Memory B cell (primary cell): ENCODE data around the gene BATF3.
A peak's percentile ranks its signal among the peaks of the same experiment; 100 is the strongest.
"Not testable (repeated sequence)": the region's sequence is repeated elsewhere in the genome, so short reads cannot be mapped to it uniquely, and the experiment has no call there.

ENCODE experiments used
- ATAC-seq: fragments of 150-1000 bp; cut with Tn5 transposase; 2 replicates; pipeline ENCODE4 v1.10.0; 2021; ENCODE audit warnings: low read depth, mild to moderate bottlenecking, moderate library complexity
- DNase-seq, 2 donors: peaks; one replicate each; pipeline ENCODE4 v3.0.0; 2022; ENCODE audit warnings: low spot score in 2 of 2
- H3K27ac Mint-ChIP-seq: one replicate; pipeline ENCODE4 v1.8.0; 2022; ENCODE audit warnings: mild to moderate bottlenecking, moderate library complexity, mixed read lengths
- H3K27me3 Mint-ChIP-seq: one replicate; pipeline ENCODE4 v1.8.0; 2022; ENCODE audit warnings: mixed read lengths
- H3K36me3 Mint-ChIP-seq: one replicate; pipeline ENCODE4 v1.8.0; 2022; ENCODE audit warnings: mild to moderate bottlenecking, mixed read lengths
- H3K4me1 Mint-ChIP-seq: one replicate; pipeline ENCODE4 v1.8.0; 2022; ENCODE audit warnings: mixed read lengths
- H3K4me3 Mint-ChIP-seq: one replicate; pipeline ENCODE4 v1.8.0; 2022; ENCODE audit warnings: mild to moderate bottlenecking, moderate library complexity, mixed read lengths
- H3K9me3 Mint-ChIP-seq: one replicate; pipeline ENCODE4 v1.8.0; 2022; ENCODE audit warnings: mixed read lengths

BATF3 gene

GRCh38 chr1:212668477-212668876, 31.2 kb downstream of the BATF3 start:
- peaks cover 25% of the 10 kb centered on the region for H3K4me1 Mint-ChIP-seq
- DNase-seq = no peak
- no peaks in the 10 kb centered on the region for H3K9me3 Mint-ChIP-seq
- H3K36me3 Mint-ChIP-seq = no peaks in the 10 kb centered on the region
- H3K27ac Mint-ChIP-seq = no peak overlapping the region
- ATAC-seq = no peak
- peaks cover 1% of the 10 kb centered on the region for H3K27me3 Mint-ChIP-seq
- no peak overlapping the region for H3K4me3 Mint-ChIP-seq

GRCh38 chr1:212667223-212668139, 32.2 kb downstream of the BATF3 start:
- Mint-ChIP-seq H3K4me3 (no peak overlapping the region), H3K9me3 (no peaks in the 10 kb centered on the region), H3K4me1 (peaks cover 25% of the 10 kb centered on the region), H3K27ac (no peak overlapping the region), H3K27me3 (peaks cover 1% of the 10 kb centered on the region), H3K36me3 (no peaks in the 10 kb centered on the region)
- DNase-seq = no peak
- peak; percentile 35 for ATAC-seq

DNA sequence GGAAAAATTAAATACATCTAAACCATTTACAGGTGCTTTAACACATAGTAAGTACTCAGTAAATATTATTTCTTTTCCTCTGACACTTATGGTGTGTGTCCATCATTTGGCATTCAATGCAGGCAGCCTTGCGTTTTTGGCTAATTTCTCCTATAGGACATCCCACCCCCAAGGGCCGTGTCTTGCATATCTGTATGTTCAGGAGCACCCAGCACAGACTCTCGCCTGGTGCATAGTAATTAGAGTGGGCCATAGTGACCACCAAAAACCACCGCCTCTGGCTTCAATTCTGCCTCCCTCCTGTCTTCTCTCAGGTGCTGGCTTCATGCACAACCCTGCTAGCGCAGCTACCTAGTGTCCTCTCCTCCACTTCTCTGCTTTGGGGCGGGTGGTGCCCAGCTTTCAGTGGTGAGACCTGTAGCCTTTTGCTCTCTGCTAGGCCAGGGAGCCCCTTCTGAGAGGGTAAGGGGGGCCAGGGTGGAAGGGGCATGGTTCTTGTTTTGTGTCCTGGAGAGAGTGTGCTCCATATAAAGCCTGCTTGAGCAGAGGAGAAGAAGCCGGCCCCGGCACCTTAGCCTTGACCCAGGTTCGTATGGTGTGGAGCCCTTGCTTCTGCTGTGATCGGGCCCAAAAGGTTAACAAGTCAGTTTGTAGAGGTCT, 33.4 kb downstream of the BATF3 start:
- H3K27ac Mint-ChIP-seq = no peak overlapping the region
- ATAC-seq (no peak), DNase-seq (no peak)
- H3K27me3 Mint-ChIP-seq = peaks cover 1% of the 10 kb centered on the region
- no peaks in the 10 kb centered on the region for H3K9me3 Mint-ChIP-seq
- H3K4me1 Mint-ChIP-seq = peaks cover 19% of the 10 kb centered on the region
- no peak overlapping the region for H3K4me3 Mint-ChIP-seq
- no peaks in the 10 kb centered on the region for H3K36me3 Mint-ChIP-seq

GRCh38 chr1:212665241-212666115, 34.2 kb downstream of the BATF3 start:
- Mint-ChIP-seq H3K4me1 (peaks cover 12% of the 10 kb centered on the region), H3K4me3 (peak overlapping the region; percentile 84), H3K36me3 (no peaks in the 10 kb centered on the region), H3K27me3 (peaks cover 1% of the 10 kb centered on the region), H3K27ac (no peak overlapping the region), H3K9me3 (no peaks in the 10 kb centered on the region)
- peak; percentile 90 for ATAC-seq
- DNase-seq = peak; percentile 70 to 89

GRCh38 chr1:212664409-212665199, 35.0 kb downstream of the BATF3 start:
- DNase-seq (no peak), ATAC-seq (no peak)
- Mint-ChIP-seq H3K27me3 (peaks cover 1% of the 10 kb centered on the region), H3K27ac (no peak overlapping the region), H3K4me3 (peak overlapping the region; percentile 14), H3K9me3 (no peaks in the 10 kb centered on the region), H3K4me1 (peaks cover 12% of the 10 kb centered on the region), H3K36me3 (no peaks in the 10 kb centered on the region)

DNA sequence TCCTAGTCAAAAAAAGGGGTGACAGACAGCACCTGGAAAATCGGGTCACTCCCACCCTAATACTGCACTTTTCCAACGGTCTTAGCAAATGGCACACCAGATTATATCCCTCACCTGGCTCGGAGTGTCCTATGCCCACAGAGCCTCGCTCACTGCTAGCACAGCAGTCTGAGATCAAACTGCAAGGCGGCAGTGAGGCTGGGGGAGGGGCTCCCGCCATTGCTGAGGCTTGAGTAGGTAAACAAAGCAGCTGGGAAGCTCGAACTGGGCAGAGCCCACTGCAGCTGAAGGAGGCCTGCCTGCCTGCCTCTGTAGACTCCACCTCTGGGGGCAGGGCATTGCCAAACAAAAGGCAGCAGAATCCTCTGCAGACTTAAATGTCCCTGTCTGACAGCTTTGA, 41.4 kb downstream of the BATF3 start:
- H3K36me3 Mint-ChIP-seq, H3K27me3 Mint-ChIP-seq, H3K4me1 Mint-ChIP-seq, H3K9me3 Mint-ChIP-seq, H3K27ac Mint-ChIP-seq, H3K4me3 Mint-ChIP-seq, DNase-seq, ATAC-seq: not testable (repeated sequence)

DNA sequence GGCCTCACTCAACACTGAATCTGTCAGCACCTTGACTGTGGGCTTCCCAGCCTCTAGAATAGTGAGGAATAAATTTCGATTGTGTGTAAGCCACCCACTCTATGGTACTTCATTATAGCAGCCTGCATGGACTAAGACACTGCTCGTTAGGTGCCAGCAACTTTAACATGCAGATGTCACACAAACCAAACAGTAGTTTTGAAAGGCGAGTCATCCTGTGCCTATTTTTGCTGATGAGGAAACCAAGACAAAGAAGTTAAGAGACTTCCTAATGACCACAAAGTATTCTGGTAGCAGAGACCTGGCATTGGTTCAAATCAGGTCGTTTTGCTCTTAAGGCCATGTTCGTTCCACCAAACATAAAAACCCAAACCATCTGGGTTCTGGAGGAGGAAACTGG, 42.9 kb downstream of the BATF3 start:
- H3K4me3 Mint-ChIP-seq = no peak overlapping the region
- H3K27ac Mint-ChIP-seq = no peak overlapping the region
- DNase-seq (no peak), ATAC-seq (no peak)
- no peaks in the 10 kb centered on the region for H3K36me3 Mint-ChIP-seq
- H3K27me3 Mint-ChIP-seq = peaks cover 7% of the 10 kb centered on the region
- no peaks in the 10 kb centered on the region for H3K9me3 Mint-ChIP-seq
- no peaks in the 10 kb centered on the region for H3K4me1 Mint-ChIP-seq

GRCh38 chr1:212655668-212656440, 43.8 kb downstream of the BATF3 start:
- no peaks in the 10 kb centered on the region for H3K9me3 Mint-ChIP-seq
- no peaks in the 10 kb centered on the region for H3K4me1 Mint-ChIP-seq
- no peak for DNase-seq

GRCh38 chr1:212652609-212653008, 47.0 kb downstream of the BATF3 start:
- Mint-ChIP-seq H3K4me1 (no peaks in the 10 kb centered on the region), H3K4me3 (no peak overlapping the region), H3K27me3 (peaks cover 7% of the 10 kb centered on the region), H3K27ac (no peak overlapping the region), H3K9me3 (no peaks in the 10 kb centered on the region), H3K36me3 (no peaks in the 10 kb centered on the region)
- no peak for ATAC-seq
- no peak for DNase-seq

More at GRCh38 chr1:212655668-212656440, 43.8 kb downstream of the BATF3 start:
- Mint-ChIP-seq H3K27ac (no peak overlapping the region), H3K27me3 (peaks cover 7% of the 10 kb centered on the region), H3K36me3 (no peaks in the 10 kb centered on the region), H3K4me3 (no peak overlapping the region)
- no peak for ATAC-seq

- Mint-ChIP-seq H3K27ac (no peak overlapping the region), H3K36me3 (no peaks in the 10 kb centered on the region), H3K4me1 (no peaks in the 10 kb centered on the region), H3K9me3 (no peaks in the 10 kb centered on the region), H3K27me3 (peaks cover 6% of the 10 kb centered on the region), H3K4me3 (no peak overlapping the region)
- ATAC-seq = no peak
- no peak for DNase-seq
Measured at GRCh38 chr1:212651977-212652376, 47.7 kb downstream of the BATF3 start.

- no peak overlapping the region for H3K4me3 Mint-ChIP-seq
- DNase-seq = no peak
- no peak for ATAC-seq
- H3K4me1 Mint-ChIP-seq = no peaks in the 10 kb centered on the region
- H3K36me3 Mint-ChIP-seq = no peaks in the 10 kb centered on the region
- no peak overlapping the region for H3K27ac Mint-ChIP-seq
- H3K27me3 Mint-ChIP-seq = peaks cover 6% of the 10 kb centered on the region
- no peaks in the 10 kb centered on the region for H3K9me3 Mint-ChIP-seq
Measured at GRCh38 chr1:212651521-212651920, 48.1 kb downstream of the BATF3 start.

DNA sequence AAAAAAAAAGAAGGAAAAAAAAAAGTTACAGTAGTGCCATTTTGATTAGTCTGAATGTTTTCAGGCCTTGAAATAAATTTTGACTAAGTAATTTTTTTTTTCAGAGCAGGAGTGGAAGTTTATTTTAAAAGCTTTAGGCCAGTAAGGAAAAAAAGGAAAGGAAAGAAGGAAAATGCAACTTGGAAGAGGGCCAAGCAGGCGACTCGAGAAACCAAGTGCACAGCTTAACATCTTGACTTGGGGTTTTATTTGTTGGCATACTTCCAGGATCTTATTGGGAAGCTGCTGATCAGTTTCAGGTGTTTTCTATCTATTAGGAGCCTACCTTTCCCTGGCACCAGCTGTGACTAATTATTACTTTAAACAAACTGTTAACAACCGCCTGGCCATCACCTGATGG, 49.4 kb downstream of the BATF3 start:
- no peaks in the 10 kb centered on the region for H3K4me1 Mint-ChIP-seq
- ATAC-seq (no peak), DNase-seq (no peak)
- no peaks in the 10 kb centered on the region for H3K9me3 Mint-ChIP-seq
- no peak overlapping the region for H3K4me3 Mint-ChIP-seq
- peaks cover 7% of the 10 kb centered on the region for H3K27me3 Mint-ChIP-seq
- no peaks in the 10 kb centered on the region for H3K36me3 Mint-ChIP-seq
- H3K27ac Mint-ChIP-seq = no peak overlapping the region

- no peak overlapping the region for H3K27ac Mint-ChIP-seq
- DNase-seq (no peak), ATAC-seq (no peak)
- no peaks in the 10 kb centered on the region for H3K9me3 Mint-ChIP-seq
- H3K4me1 Mint-ChIP-seq = no peaks in the 10 kb centered on the region
- H3K27me3 Mint-ChIP-seq = peaks cover 4% of the 10 kb centered on the region
- no peaks in the 10 kb centered on the region for H3K36me3 Mint-ChIP-seq
- no peak overlapping the region for H3K4me3 Mint-ChIP-seq
Measured at GRCh38 chr1:212649020-212649419, 50.6 kb downstream of the BATF3 start.
